ENCODE measurements around the gene VAV2. TPM values are rescaled to one million over a fixed set of nuclear protein-coding genes. Genes with fewer than 3 reads are reported as not detected.

Gene VAV2
- total and polyA plus RNA-seq, 2 experiments from 2014 or later: 8.1 to 28.9 TPM

- Mint-ChIP-seq H3K27me3 (ENCODE audit: insufficient read depth, low read depth, poor library complexity) (peaks cover 6% of the 10 kb centered on the region), H3K36me3 (ENCODE audit: low read depth) (no peaks in the 10 kb centered on the region), H3K9me3 (no peaks in the 10 kb centered on the region), H3K4me1 (no peaks in the 10 kb centered on the region; the same call in 2 of the 3 replicates), H3K4me3 (no peak overlapping the region), H3K27ac (no peak overlapping the region)
- no peak overlapping the region for H3K27ac ChIP-seq (ENCODE audit: low read depth)
- H3K4me3 ChIP-seq: no peak overlapping the region
- no peaks in the 10 kb centered on the region for H3K9me2 ChIP-seq (ENCODE audit: insufficient read depth)
- H4K20me1 ChIP-seq (replicated peaks; ENCODE audit: insufficient read depth): no peaks in the 10 kb centered on the region
- DNase-seq (ENCODE audit: low spot score): no peak
- no peaks in the 10 kb centered on the region for H3K4me1 ChIP-seq (ENCODE audit: insufficient read depth)
- no peak overlapping the region for H3K4me2 ChIP-seq
- H3K27me3 ChIP-seq (ENCODE audit: insufficient read depth): no peaks in the 10 kb centered on the region
- no peaks in the 10 kb centered on the region for H3K36me3 ChIP-seq (ENCODE audit: insufficient read depth)
- no peak overlapping the region for H2AFZ ChIP-seq
- no peaks in the 10 kb centered on the region for H3K79me2 ChIP-seq (replicated peaks; ENCODE audit: insufficient read depth)
- TF ChIP-seq EZH2 (IDR thresholded peaks at IDR 0.05; ENCODE audit: low read depth, unreplicated experiment) (no peak), NANOG (IDR thresholded peaks at IDR 0.05; ENCODE audit: borderline replicate concordance) (no peak), JUNB (IDR thresholded peaks at IDR 0.05; ENCODE audit: unreplicated experiment) (no peak), POLR2AphosphoS5 (IDR thresholded peaks at IDR 0.05; ENCODE audit: low read depth) (no peak), CTCF (conservative IDR thresholded peaks at IDR 0.05; ENCODE audit: low read depth in 2 of 2) (no peak), EZH2phosphoT487 (IDR thresholded peaks at IDR 0.05; ENCODE audit: unreplicated experiment) (no peak), ZNF114 (CRISPR knock-in tag; IDR thresholded peaks at IDR 0.05) (no peak), STAT1 (IDR thresholded peaks at IDR 0.05; ENCODE audit: unreplicated experiment) (no peak), CREB1 (CRISPR knock-in tag; IDR thresholded peaks at IDR 0.05; ENCODE audit: low read depth) (no peak)
- TF ChIP-seq, protein P1, sequence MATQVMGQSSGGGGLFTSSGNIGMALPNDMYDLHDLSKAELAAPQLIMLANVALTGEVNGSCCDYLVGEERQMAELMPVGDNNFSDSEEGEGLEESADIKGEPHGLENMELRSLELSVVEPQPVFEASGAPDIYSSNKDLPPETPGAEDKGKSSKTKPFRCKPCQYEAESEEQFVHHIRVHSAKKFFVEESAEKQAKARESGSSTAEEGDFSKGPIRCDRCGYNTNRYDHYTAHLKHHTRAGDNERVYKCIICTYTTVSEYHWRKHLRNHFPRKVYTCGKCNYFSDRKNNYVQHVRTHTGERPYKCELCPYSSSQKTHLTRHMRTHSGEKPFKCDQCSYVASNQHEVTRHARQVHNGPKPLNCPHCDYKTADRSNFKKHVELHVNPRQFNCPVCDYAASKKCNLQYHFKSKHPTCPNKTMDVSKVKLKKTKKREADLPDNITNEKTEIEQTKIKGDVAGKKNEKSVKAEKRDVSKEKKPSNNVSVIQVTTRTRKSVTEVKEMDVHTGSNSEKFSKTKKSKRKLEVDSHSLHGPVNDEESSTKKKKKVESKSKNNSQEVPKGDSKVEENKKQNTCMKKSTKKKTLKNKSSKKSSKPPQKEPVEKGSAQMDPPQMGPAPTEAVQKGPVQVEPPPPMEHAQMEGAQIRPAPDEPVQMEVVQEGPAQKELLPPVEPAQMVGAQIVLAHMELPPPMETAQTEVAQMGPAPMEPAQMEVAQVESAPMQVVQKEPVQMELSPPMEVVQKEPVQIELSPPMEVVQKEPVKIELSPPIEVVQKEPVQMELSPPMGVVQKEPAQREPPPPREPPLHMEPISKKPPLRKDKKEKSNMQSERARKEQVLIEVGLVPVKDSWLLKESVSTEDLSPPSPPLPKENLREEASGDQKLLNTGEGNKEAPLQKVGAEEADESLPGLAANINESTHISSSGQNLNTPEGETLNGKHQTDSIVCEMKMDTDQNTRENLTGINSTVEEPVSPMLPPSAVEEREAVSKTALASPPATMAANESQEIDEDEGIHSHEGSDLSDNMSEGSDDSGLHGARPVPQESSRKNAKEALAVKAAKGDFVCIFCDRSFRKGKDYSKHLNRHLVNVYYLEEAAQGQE (IDR thresholded peaks at IDR 0.05; ENCODE audit: unreplicated experiment): no peak
- TF ChIP-seq, protein P2, sequence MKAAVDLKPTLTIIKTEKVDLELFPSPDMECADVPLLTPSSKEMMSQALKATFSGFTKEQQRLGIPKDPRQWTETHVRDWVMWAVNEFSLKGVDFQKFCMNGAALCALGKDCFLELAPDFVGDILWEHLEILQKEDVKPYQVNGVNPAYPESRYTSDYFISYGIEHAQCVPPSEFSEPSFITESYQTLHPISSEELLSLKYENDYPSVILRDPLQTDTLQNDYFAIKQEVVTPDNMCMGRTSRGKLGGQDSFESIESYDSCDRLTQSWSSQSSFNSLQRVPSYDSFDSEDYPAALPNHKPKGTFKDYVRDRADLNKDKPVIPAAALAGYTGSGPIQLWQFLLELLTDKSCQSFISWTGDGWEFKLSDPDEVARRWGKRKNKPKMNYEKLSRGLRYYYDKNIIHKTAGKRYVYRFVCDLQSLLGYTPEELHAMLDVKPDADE (IDR thresholded peaks at IDR 0.05): no peak
- H3F3A ChIP-seq (replicated peaks; ENCODE audit: low read depth): no peaks in the 10 kb centered on the region
- no peak for ATAC-seq
Observed at GRCh38 chr9:133805876-133806622, 186.1 kb downstream of the VAV2 start.

Measured in GM23338 (cell line).